Activated T-cell treated with anti-CD3 and anti-CD28 coated beads, Interleukin-2, amount 50 U/mL, for 24 hours (primary cell): Measurements from ENCODE around the gene KCNQ1.

Experiments used
- DNase-seq: peaks from one replicate; pipeline ENCODE4 v3.0.0-alpha.2; 2020
- H3K27ac Mint-ChIP-seq: 2 replicates; pipeline ENCODE4 v1.8.0; 2020; ENCODE audit warnings: mild to moderate bottlenecking, mixed read lengths
- H3K27me3 Mint-ChIP-seq: 2 replicates; pipeline ENCODE4 v1.8.0; 2020; ENCODE audit warnings: mixed read lengths
- H3K36me3 Mint-ChIP-seq: 2 replicates; pipeline ENCODE4 v1.8.0; 2020; ENCODE audit warnings: low read depth, mixed read lengths
- H3K4me1 Mint-ChIP-seq: 2 replicates; pipeline ENCODE4 v1.8.0; 2020; ENCODE audit warnings: low read depth, mixed read lengths
- H3K4me3 Mint-ChIP-seq: 2 replicates; pipeline ENCODE4 v1.8.0; 2020; ENCODE audit warnings: mild to moderate bottlenecking, moderate library complexity, mixed read lengths
- H3K9me3 Mint-ChIP-seq: 2 replicates; pipeline ENCODE4 v1.8.0; 2020; ENCODE audit warnings: mixed read lengths

Gene KCNQ1

GRCh38 chr11:2751523-2752203 is 306.9 kb downstream of the KCNQ1 start:
- H3K27ac Mint-ChIP-seq: no peak overlapping the region
- H3K4me1 Mint-ChIP-seq: no peaks in the 10 kb centered on the region
- peaks cover 3% of the 10 kb centered on the region for H3K9me3 Mint-ChIP-seq
- no peak overlapping the region for H3K4me3 Mint-ChIP-seq
- no peak for DNase-seq
- no peaks in the 10 kb centered on the region for H3K36me3 Mint-ChIP-seq
- no peaks in the 10 kb centered on the region for H3K27me3 Mint-ChIP-seq

GRCh38 chr11:2752204-2752770 is 307.5 kb downstream of the KCNQ1 start:
- Mint-ChIP-seq H3K36me3 (no peaks in the 10 kb centered on the region), H3K9me3 (peaks cover 3% of the 10 kb centered on the region), H3K27me3 (no peaks in the 10 kb centered on the region), H3K4me3 (no peak overlapping the region), H3K4me1 (no peaks in the 10 kb centered on the region), H3K27ac (no peak overlapping the region)
- DNase-seq: no peak

GRCh38 chr11:2752923-2753322 is 308.1 kb downstream of the KCNQ1 start:
- no peak overlapping the region for H3K4me3 Mint-ChIP-seq
- H3K27ac Mint-ChIP-seq: no peak overlapping the region
- no peaks in the 10 kb centered on the region for H3K4me1 Mint-ChIP-seq
- DNase-seq: no peak
- H3K27me3 Mint-ChIP-seq: no peaks in the 10 kb centered on the region
- H3K9me3 Mint-ChIP-seq: peaks cover 3% of the 10 kb centered on the region
- H3K36me3 Mint-ChIP-seq: no peaks in the 10 kb centered on the region

- DNase-seq: no peak
- Mint-ChIP-seq H3K36me3 (no peaks in the 10 kb centered on the region), H3K27ac (no peak overlapping the region), H3K27me3 (no peaks in the 10 kb centered on the region), H3K4me3 (no peak overlapping the region), H3K9me3 (peaks cover 3% of the 10 kb centered on the region), H3K4me1 (no peaks in the 10 kb centered on the region)
These were observed 309.2 kb downstream of the KCNQ1 start for GRCh38 chr11:2754008-2754407.

- no peaks in the 10 kb centered on the region for H3K4me1 Mint-ChIP-seq
- H3K27me3 Mint-ChIP-seq: no peaks in the 10 kb centered on the region
- no peak for DNase-seq
- no peak overlapping the region for H3K4me3 Mint-ChIP-seq
- H3K27ac Mint-ChIP-seq: no peak overlapping the region
- peaks cover 3% of the 10 kb centered on the region for H3K9me3 Mint-ChIP-seq
- H3K36me3 Mint-ChIP-seq: no peaks in the 10 kb centered on the region
These were observed 310.3 kb downstream of the KCNQ1 start for GRCh38 chr11:2755071-2755470.

GRCh38 chr11:2758751-2759150 is 313.9 kb downstream of the KCNQ1 start:
- H3K4me3 Mint-ChIP-seq: no peak overlapping the region
- no peak for DNase-seq
- no peak overlapping the region for H3K27ac Mint-ChIP-seq
- H3K9me3 Mint-ChIP-seq: peaks cover 2% of the 10 kb centered on the region
- H3K36me3 Mint-ChIP-seq: no peaks in the 10 kb centered on the region
- no peaks in the 10 kb centered on the region for H3K27me3 Mint-ChIP-seq
- no peaks in the 10 kb centered on the region for H3K4me1 Mint-ChIP-seq

- Mint-ChIP-seq H3K4me1 (no peaks in the 10 kb centered on the region), H3K27me3 (no peaks in the 10 kb centered on the region), H3K4me3 (no peak overlapping the region), H3K27ac (no peak overlapping the region), H3K36me3 (no peaks in the 10 kb centered on the region), H3K9me3 (no peaks in the 10 kb centered on the region)
- DNase-seq: peak; percentile 9
These were observed 314.7 kb downstream of the KCNQ1 start for GRCh38 chr11:2759228-2760195.

GRCh38 chr11:2760196-2760871 is 315.5 kb downstream of the KCNQ1 start:
- Mint-ChIP-seq H3K36me3 (no peaks in the 10 kb centered on the region), H3K9me3 (no peaks in the 10 kb centered on the region), H3K4me1 (no peaks in the 10 kb centered on the region), H3K4me3 (no peak overlapping the region), H3K27ac (no peak overlapping the region), H3K27me3 (no peaks in the 10 kb centered on the region)
- peak; percentile 11 for DNase-seq

GRCh38 chr11:2761131-2762030 is 316.6 kb downstream of the KCNQ1 start:
- Mint-ChIP-seq H3K4me3 (no peak overlapping the region), H3K27me3 (no peaks in the 10 kb centered on the region), H3K36me3 (no peaks in the 10 kb centered on the region), H3K9me3 (no peaks in the 10 kb centered on the region), H3K27ac (no peak overlapping the region), H3K4me1 (no peaks in the 10 kb centered on the region)
- DNase-seq: no peak

- Mint-ChIP-seq H3K4me1 (no peaks in the 10 kb centered on the region), H3K27me3 (no peaks in the 10 kb centered on the region), H3K36me3 (no peaks in the 10 kb centered on the region), H3K27ac (no peak overlapping the region), H3K4me3 (no peak overlapping the region), H3K9me3 (no peaks in the 10 kb centered on the region)
- DNase-seq: no peak
These were observed 317.2 kb downstream of the KCNQ1 start for GRCh38 chr11:2762031-2762380.

- Mint-ChIP-seq H3K27ac (no peak overlapping the region), H3K36me3 (no peaks in the 10 kb centered on the region), H3K27me3 (no peaks in the 10 kb centered on the region), H3K4me1 (no peaks in the 10 kb centered on the region), H3K9me3 (no peaks in the 10 kb centered on the region), H3K4me3 (no peak overlapping the region)
- no peak for DNase-seq
These were observed 317.6 kb downstream of the KCNQ1 start for GRCh38 chr11:2762451-2762850.

- Mint-ChIP-seq H3K27ac (no peak overlapping the region), H3K4me1 (peaks cover 3% of the 10 kb centered on the region), H3K27me3 (no peaks in the 10 kb centered on the region), H3K9me3 (no peaks in the 10 kb centered on the region), H3K36me3 (peaks cover 5% of the 10 kb centered on the region), H3K4me3 (no peak overlapping the region)
- DNase-seq: no peak
These were observed 319.2 kb downstream of the KCNQ1 start for GRCh38 chr11:2763984-2764383.

- Mint-ChIP-seq H3K27ac (no peak overlapping the region), H3K36me3 (peaks cover 5% of the 10 kb centered on the region), H3K4me1 (peaks cover 3% of the 10 kb centered on the region), H3K27me3 (no peaks in the 10 kb centered on the region), H3K4me3 (no peak overlapping the region), H3K9me3 (no peaks in the 10 kb centered on the region)
- no peak for DNase-seq
These were observed 320.7 kb downstream of the KCNQ1 start for GRCh38 chr11:2765491-2765890.

- Mint-ChIP-seq H3K27ac (no peak overlapping the region), H3K4me1 (peaks cover 3% of the 10 kb centered on the region), H3K9me3 (no peaks in the 10 kb centered on the region), H3K27me3 (no peaks in the 10 kb centered on the region), H3K4me3 (no peak overlapping the region), H3K36me3 (peaks cover 7% of the 10 kb centered on the region)
- DNase-seq: no peak
These were observed 321.4 kb downstream of the KCNQ1 start for GRCh38 chr11:2766166-2766565.
